Epithelial cell of proximal tubule (primary cell): ENCODE results near the gene HOXA7. TPM values are rescaled to one million over a fixed set of nuclear protein-coding genes. Genes with fewer than 3 reads are reported as not detected.

Experiments
- DNase-seq: peaks from one replicate; pipeline ENCODE4 v3.0.0-alpha.2; 2011; ENCODE audit warnings: low read depth
- H3K4me3 ChIP-seq: 2 replicates; pipeline ENCODE4 v1.5.1; 2011; ENCODE audit warnings: low read depth, mild to moderate bottlenecking, low read length
- CTCF ChIP-seq: conservative IDR thresholded peaks from 2 replicates; pipeline ENCODE4 v1.5.1; 2012; ENCODE audit warnings: low read depth, mild to moderate bottlenecking, low read length
- total RNA-seq: library from RNA; depleted of rRNA; stranded (reverse); fragments of >200 nt; gene quantifications from 2 replicates; pipeline ENCODE4 v1.2.3, GENCODE V29; 2015

HOXA7 gene
- total RNA-seq, 1 donor from 2014 or later: 21.4 TPM

GRCh38 chr7:27175626-27176523 is 19.4 kb upstream of the HOXA7 start:
- TF ChIP-seq CTCF: no peak
- DNase-seq: no peak
- H3K4me3 ChIP-seq: peak overlapping the region; percentile 13

- no peak for DNase-seq
- no peak for TF ChIP-seq CTCF
- H3K4me3 ChIP-seq: peak overlapping the region; percentile 74
Observed at GRCh38 chr7:27174874-27175625, 18.6 kb upstream of the HOXA7 start.

GRCh38 chr7:27173956-27174873 is 17.7 kb upstream of the HOXA7 start, which contains the start of gene HOXA10:
TSS of gene HOXA10 (minus strand) at chr7:27174320. CDS start at chr7:27174306, 14 bp downstream.
- no peak for DNase-seq
- peak within 1 kb of the TSS; percentile 74 for H3K4me3 ChIP-seq
- no peak for TF ChIP-seq CTCF

GRCh38 chr7:27173511-27173955 is 17.1 kb upstream of the HOXA7 start:
- no peak for DNase-seq

GRCh38 chr7:27172823-27173510 is 16.5 kb upstream of the HOXA7 start:
- DNase-seq: no peak
- H3K4me3 ChIP-seq: peak overlapping the region; percentile 74
- no peak for TF ChIP-seq CTCF

More at GRCh38 chr7:27173511-27173955, 17.1 kb upstream of the HOXA7 start:
- TF ChIP-seq CTCF: no peak
- H3K4me3 ChIP-seq: peak overlapping the region; percentile 74

GRCh38 chr7:27172315-27172774 is 15.9 kb upstream of the HOXA7 start:
- no peak for DNase-seq
- no peak for TF ChIP-seq CTCF
- H3K4me3 ChIP-seq: peak overlapping the region; percentile 74
